GM19023 (cell line): ENCODE data around the gene VPS26B.
"Not testable (repeated sequence)": the region's sequence is repeated elsewhere in the genome, so short reads cannot be mapped to it uniquely, and the experiment has no call there.

Source experiments
- ATAC-seq: cut with Tn5 transposase; IDR thresholded peaks from one replicate; pipeline ENCODE4 v1.9.1; 2021; ENCODE audit warnings: mild to moderate bottlenecking, moderate library complexity; ENCODE audit not compliant: unreplicated experiment

VPS26B gene

DNA sequence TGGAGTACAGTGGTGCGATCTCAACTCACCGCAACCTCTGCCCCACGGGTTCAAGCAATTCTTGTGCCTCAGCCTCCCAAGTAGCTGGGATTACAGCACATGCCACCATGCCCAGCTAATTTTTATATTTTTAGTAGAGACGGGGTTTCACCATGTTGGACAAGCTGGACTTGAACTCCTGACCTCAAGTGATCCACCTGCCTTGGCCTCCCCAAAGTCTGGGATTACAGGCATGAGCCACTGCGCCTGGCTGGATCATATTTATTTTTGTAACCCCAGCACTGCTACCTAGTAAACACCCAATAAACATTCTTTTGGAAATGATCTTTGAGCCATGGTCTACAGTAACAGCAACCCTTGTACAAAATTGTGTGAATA is 30.7 kb downstream of the VPS26B start:
- not testable (repeated sequence) for ATAC-seq

DNA sequence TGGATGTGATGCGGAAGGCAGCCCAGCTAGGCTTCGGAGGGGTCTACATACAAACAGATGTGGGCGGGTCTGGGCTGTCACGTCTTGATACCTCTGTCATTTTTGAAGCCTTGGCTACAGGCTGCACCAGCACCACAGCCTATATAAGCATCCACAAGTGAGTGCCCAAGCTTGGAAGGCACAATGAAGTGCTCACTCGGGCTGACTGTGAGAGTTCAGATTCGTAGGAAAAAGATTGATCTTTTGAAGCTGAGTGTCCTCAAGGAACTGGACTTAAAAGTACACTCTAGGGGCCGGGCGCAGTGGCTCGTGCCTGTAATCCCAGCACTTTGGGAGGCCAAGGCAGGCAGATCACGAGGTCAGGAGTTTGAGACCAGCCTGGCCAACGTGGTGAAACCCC is 32.6 kb downstream of the VPS26B start:
- ATAC-seq, result no peak

DNA sequence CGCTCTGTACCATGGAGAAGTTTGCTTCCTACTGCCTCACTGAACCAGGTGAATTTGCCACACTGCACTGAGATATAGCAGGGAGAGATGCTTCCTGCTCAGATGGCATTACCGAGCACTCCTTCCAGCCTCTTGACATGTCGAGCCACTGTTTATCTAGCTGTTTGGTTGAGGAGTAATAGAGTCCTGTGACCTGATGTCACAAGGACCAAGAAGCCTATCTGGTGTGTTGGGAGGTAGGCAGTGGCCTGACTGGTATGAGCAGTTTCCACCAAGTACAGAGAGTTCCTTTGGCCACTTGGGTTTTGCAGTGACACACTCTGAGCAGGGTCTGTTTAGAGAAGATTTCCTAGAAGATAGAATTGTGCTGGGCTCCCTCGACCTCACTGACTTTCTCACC is 34.1 kb downstream of the VPS26B start:
- ATAC-seq, result no peak

DNA sequence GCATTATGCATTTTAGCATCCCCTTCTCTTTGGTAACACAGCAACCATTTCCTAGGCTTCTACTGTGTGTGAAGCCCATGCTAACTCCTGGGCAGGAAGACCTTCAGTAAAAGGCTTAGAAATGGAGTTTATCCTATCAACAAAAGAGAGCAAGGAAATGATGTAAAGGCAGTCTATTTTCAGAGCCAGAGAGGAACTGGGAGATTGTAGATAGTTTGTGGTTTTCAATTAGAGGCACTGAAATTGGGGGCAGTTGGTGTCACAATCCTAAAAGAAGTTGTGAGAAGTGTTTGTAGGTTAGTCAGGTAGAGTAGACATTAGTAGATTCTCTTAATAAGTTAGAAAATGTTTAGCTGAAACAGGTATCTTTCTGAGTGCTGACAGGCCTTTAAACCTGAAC is 36.0 kb downstream of the VPS26B start:
- ATAC-seq, result no peak

DNA sequence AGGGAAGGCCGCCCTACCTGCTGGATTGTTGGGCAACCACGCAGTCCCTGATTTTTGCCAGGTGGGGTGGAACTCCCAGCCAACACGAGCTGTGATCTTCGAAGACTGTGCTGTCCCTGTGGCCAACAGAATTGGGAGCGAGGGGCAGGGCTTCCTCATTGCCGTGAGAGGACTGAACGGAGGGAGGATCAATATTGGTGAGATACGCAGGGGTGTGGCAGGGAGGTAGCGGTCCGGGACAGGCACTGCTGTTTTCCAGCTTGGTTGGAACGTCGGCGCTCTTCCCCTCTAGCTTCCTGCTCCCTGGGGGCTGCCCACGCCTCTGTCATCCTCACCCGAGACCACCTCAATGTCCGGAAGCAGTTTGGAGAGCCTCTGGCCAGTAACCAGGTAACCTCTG is 36.5 kb downstream of the VPS26B start:
- no peak for ATAC-seq

DNA sequence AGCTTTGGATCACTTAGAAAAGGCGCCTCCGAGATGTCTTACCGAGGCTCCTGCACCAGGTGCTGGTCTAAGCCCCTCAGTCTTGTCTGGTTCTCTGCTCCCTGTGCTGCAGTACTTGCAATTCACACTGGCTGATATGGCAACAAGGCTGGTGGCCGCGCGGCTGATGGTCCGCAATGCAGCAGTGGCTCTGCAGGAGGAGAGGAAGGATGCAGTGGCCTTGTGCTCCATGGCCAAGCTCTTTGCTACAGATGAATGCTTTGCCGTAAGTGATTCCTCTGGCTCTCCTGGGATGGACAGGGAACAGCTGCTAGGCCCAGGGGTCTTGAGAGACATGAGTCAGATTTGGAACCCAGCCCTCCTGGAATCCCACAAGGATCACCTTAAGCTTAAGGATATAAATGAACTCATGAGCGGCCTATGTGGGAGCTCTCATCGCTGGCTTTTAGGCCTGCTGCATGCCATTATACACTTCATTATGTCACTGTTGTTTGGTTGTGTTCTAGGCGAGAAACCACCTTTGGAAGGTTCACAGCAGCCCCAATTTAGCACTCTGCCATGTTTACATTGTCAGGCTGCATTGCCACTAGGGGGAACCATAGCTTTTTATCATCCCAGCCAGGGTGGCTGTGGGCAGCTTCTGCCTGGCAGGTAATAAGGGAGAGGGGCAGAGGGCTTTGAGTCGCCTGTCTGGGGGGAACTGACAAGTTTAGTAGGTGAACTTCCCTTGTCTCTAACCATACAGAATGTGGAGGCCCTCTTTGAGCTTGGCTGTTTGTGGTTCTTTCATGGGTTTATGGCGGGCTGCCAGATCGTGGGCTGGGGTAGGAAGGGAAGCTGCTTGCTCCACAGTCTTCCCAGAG is 37.4 kb downstream of the VPS26B start:
- no peak for ATAC-seq

DNA sequence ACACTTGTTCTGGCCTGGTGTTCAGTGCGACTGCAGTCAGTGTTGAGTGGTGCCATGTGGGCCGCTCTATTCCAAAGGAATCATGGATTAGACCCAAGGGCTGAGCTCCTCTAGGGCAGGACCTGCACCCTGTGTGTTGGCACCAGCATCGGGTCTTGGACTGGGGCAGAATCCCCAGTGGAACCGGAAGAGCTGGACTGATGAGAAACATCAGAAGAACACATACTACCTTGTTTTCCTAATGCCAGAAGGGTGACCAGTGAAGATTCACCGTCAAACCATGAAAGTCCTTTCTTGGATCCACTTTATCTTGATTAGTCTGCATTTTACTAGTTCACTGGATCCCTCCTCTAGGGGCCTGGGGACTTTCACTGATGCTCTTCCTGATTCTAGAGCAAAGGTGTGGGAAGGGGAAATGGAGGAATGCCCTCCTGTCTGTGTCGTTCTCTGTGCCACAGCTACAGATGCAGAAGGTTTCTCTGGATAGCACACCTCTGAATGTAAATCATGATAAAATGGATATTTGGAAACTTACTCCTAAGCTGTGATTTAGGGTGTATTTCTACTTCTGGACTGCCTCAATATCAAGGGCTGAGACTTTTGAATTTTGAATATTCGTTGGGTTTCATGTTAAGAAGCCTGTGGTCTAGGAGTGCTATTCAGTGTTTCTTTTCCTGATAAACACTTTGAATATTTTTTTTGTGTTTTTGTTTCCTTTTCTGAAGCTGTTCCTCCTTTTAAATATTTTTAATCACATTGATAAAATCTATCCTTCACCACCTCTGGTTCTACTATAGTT is 40.7 kb downstream of the VPS26B start:
- ATAC-seq, result no peak

DNA sequence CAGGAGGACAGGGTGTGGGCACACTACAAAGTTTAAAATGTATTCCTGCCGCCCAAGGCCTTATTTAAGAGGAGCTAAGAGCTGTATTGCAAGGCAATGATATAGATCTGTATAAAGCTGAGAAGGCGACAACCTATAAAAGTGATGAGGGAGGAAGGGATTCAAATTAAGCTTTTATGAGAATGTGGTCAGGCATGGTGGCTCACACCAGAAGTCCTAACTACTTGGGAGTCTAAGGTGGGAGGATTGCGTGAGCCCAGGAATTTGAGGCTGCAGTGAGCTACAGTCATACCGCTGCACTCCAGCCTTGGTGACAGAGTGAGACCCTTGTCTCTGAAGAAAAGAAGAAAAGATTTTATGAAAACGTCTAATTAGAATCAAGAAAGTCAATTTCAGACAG is 42.0 kb downstream of the VPS26B start:
- ATAC-seq, result no peak

DNA sequence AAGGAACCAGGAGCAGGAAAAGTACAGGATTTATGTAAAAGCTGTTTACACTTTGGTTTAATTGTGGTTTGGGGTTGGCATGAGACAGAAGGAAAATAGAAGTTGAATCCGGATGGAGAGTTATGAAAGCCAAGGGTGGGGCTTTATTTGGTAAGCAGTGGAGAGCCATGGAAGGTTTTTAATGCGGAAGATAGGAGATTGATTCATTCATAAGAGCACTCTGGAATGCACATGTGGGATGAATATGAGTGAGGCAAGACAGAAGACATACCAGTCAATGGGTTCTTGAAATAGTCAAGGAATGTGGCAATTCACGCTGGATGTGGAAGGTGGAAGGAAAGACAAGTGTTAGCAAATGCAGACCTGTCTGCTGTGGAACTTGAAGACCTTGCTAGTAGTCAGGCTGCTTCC is 42.4 kb downstream of the VPS26B start:
- no peak for ATAC-seq

DNA sequence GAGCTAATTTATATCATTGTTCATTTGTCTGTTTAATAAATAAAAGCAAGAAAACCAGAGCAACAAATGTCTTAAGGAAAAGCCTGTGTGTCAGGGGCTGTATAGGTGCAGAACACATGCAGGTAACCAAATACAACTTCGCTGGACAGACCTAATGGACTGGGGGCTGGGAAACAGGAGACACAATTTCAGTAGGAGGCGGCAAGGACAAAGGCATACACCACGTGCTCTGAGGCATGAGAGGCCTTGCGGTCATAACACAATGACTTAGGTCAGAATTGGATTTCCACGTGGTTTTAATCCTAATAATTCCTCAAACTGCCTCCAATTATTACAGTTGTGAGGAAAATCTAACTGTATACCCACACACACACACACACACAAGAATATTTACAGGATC is 43.0 kb downstream of the VPS26B start:
- ATAC-seq, result no peak

DNA sequence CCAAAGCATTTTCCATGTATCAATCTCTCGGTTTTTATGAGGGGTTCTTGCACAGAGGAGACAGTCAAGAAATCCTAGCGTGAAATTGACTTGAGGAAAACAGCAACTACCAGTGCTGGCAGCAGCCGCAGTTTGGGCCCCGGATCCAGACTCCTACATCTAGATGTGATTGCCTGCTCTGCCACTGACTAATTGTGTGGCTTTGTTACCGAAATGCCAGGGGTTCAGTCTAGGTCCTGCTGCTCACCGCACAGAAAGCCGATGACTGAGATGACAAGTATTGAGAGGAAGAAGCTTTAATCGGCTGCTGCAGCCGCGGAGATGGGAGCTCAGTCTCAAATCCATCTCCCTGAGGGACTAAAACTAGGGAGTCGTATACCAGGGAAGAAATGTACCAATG is 43.5 kb downstream of the VPS26B start:
- ATAC-seq, result no peak

DNA sequence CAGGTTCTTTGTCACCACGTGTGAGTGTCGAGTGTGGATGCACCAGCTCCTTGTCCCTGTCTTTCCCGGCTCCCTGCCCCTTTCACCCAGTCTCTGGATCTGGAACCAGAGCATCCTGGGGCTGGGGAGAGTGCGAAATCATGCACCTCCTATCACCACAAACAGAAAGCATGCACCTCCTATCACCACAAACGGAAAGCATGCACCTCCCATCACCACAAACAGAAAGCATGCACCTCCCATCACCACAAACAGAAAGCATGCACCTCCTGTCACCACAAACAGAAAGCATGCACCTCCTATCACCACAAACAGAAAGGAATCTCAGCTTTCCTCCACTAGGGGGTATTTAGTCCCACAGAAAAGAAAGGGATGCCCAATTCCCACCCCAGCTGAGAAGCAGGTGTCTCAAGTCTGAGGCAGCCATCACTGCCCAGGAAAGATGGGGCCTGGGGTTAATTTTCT is 45.8 kb downstream of the VPS26B start:
- ATAC-seq, result no peak

DNA sequence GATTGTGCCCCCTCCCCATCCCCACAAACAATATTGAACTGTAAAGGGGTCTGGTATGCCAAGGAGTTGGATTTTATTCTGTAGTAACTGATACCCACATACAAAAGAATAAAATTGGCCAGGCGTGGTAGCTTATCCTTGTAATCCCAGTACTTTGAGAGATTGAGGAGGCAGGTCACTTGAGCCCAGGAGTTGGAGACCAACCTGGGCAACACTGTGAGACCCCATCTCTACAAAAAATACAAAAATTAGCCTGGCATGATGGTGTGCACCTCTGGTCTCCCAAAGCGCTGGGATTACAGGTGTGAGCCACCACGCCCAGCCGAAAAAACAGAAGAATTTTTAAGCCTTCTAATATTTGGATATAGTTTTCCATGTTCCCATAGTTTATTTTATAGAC is 47.5 kb downstream of the VPS26B start:
- ATAC-seq, result no peak

DNA sequence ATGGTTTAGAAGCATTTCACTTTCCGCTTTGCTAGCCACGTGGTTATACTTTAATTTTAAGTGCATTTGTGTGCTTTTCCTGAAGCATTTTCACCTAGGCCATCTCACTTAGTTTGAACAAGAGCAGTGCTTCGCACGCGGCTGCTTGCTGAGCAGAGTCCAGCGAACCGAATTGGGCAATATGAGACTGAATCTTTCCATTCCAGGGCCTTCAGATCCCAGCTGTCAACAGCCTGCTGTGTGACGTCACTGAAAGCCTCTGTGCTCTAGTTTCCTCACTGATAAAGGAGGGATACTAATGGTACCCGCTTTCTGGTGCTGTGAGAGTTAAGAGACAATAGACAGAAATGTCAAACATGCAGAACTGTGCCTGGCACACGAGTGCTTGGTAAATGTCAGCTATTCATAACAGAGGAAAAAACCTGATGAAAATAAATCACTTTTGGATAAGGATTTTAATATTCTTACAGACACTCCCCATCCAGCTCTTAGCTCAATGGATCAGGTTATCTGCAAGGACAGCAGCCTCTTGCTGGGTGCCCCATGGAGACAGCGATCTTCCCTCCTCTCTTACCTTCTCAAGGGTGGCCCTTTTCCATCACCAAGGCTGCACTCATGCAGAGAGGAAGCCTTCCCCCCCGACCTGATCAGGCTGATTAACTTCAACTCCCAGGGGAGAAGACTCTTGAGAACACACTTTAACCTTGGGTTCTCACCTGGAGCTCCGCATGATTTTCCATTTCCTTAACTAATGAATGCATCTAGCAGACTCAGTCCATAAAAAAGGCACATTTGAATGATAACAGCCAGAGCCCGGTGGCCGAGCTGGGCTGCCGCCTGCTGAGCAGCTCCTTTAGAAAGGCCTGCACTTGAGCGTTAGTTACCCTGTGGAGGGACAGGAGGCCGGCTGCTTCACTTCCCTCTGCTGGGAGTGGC is 48.2 kb downstream of the VPS26B start:
- ATAC-seq, result no peak

DNA sequence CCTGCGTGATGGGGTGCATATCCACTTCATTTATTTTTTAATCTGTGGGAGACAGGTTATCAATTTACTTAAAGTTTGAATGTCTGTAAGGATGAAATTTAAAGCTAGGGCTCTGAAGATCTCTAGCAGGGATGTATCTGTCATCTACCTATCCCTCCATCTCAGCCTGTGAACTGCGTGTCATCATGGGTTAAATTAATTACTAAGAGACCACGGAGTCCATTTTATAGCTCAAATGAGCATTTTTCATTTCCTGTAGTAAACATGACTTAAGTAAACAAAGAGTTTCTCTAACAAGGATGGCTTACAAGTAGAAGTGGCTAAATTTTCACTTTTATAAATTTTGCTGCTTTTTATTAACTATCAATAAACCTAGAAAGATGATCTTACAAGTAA is 48.8 kb downstream of the VPS26B start:
- no peak for ATAC-seq

DNA sequence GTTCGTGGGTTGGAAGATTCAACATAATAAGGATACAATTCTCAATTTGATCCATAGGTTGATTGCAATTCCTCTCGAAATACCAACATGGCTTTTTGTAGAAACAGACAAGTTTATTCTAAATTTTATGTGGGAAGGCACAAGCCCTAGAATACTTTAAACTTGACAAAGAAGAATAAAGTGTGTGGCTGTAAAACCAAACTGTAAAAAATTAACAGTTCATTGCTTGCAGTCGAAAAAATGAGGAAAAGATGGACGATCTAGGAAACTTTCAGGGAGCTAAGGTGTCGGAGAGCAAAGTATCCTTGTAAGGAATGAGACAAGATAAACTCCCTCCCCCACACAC is 50.7 kb downstream of the VPS26B start:
- no peak for ATAC-seq

DNA sequence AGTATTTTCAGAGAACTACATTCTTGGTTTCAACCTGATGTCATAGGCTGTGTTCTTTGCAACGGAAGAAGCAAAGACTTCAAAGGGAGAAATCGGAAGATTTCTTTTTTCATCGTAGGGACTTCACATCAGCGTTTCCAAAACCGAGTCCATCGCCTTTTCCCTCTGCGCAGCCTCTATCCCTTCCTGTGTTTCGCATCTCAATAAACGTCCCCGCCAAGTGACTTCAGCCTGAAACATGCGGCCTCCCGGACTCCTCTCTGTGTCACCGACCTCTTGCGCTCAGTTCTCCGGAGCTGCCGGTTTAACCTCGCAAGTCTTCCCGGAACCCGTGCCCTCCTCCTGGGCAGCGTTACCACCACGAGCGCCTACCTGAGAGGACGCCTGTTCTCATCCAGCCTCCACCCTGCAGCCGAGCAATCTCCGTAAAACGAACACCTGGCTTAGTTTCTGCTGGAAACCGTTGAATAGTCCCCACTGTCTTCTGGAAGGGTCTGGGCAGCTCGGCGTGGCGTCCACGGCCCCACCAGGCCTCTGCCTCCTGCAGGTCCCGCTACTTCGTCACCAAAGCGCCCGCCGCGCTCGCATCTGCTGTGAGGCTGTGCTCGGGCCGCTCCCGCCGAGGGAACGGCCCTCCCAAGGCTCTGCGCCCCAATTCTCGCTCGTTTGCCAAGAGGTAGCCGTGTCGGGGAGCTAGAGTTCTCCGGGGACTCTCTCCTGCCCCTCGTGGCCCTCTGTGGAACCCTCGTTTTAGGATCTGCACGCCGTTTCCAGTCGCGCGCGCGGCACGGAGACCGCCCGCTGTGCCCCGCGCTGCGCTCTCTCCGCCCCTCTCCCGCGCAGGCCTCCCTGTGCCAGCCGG is 51.3 kb downstream of the VPS26B start, which contains the start of gene GLB1L3:
GLB1L3 (plus strand) TSS at position 846 of the 862 bp plus-strand sequence. CDS start 362 bp downstream, outside the sequence.
- peak; percentile 62 for ATAC-seq

DNA sequence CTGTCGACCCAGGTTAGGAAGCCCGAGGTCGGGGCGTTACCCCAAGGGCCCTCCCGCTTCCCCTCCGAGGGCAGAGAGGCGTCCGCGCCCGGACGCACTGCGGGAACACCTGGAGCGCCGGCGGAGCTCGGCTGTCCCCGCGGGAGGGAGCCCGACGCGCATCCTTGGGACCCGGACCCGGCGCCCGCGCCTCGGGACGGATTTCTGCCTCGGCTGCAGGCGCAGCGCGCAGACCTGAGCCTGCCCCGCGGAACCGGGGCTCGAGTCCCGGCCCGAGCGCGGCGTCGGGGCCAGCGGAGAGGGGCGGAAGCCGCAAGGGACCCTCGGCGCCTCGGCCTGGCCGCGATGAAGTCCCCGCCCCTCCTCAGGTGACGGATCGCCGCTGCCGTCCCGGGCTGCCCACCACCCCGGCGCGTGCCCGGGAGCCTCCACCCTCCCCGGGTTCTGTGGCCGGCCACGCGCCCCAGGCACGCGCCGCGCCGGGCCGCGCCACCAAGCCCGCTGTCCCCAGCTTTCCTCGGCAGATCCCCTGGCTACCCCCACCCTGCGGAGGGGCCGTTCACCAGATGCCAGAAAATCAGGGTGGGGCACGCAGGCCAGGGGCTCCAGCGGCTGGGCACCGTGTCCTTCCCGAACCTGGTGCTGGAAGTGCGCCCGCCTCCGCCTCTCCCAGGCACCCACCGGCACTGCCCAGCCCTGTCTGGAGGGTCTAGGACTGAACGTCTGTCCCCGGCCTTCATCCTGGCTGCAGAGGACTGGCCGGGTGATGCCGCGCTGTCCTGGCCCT is 52.1 kb downstream of the VPS26B start:
- ATAC-seq, result peak; percentile 25
